Endothelial cell (in vitro differentiated cells): Measurements from ENCODE around the gene H2BK1. TPM values are rescaled to one million over a fixed set of nuclear protein-coding genes. Genes with fewer than 3 reads are reported as not detected.

Experiments used
- DNase-seq: peaks from one replicate; pipeline ENCODE4 v3.0.0; 2021; ENCODE audit warnings: low spot score
- H3K27ac Mint-ChIP-seq: one replicate; pipeline ENCODE4 v1.8.0; 2021; ENCODE audit warnings: mixed read lengths, inconsistent platforms; ENCODE audit not compliant: unreplicated experiment
- H3K27me3 Mint-ChIP-seq: one replicate; pipeline ENCODE4 v1.8.0; 2021; ENCODE audit warnings: mild to moderate bottlenecking, moderate library complexity, mixed read lengths, inconsistent platforms; ENCODE audit not compliant: unreplicated experiment
- H3K36me3 Mint-ChIP-seq: one replicate; pipeline ENCODE4 v1.8.0; 2021; ENCODE audit warnings: mild to moderate bottlenecking, low read depth, mixed read lengths, inconsistent platforms; ENCODE audit not compliant: unreplicated experiment
- H3K4me1 Mint-ChIP-seq: one replicate; pipeline ENCODE4 v1.8.0; 2021; ENCODE audit warnings: mild to moderate bottlenecking, mixed read lengths, inconsistent platforms; ENCODE audit not compliant: unreplicated experiment
- H3K4me3 Mint-ChIP-seq: one replicate; pipeline ENCODE4 v1.8.0; 2021; ENCODE audit warnings: mild to moderate bottlenecking, mixed read lengths, inconsistent platforms; ENCODE audit not compliant: unreplicated experiment
- H3K9me3 Mint-ChIP-seq: one replicate; pipeline ENCODE4 v1.8.0; 2021; ENCODE audit warnings: mixed read lengths, inconsistent platforms; ENCODE audit not compliant: unreplicated experiment
- total RNA-seq: library from RNA; stranded (reverse); fragmentation: NEBNext Ultra II Directional; extraction: Animal tissue kit (Norgen Biotek cat#: 25700); gene quantifications from one replicate; pipeline ENCODE4 v1.2.1, GENCODE V29; 2021; ENCODE audit not compliant: unreplicated experiment
- TF ChIP-seq, protein P1 (sequence below): fragments of 200-600 bp; sonication (generic); IDR thresholded peaks from one replicate; pipeline ENCODE4 v1.5.0; 2021; ENCODE audit warnings: antibody characterized with exemption; ENCODE audit not compliant: unreplicated experiment

H2BK1 gene
- total RNA-seq, 1 donor from 2014 or later, result not detected

GRCh38 chr7:151242159-151243044 is 32.1 kb upstream of the H2BK1 start:
- Mint-ChIP-seq H3K27ac (no peak overlapping the region), H3K4me1 (peaks cover 10% of the 10 kb centered on the region), H3K9me3 (no peaks in the 10 kb centered on the region), H3K4me3 (no peak overlapping the region), H3K27me3 (peaks cover 14% of the 10 kb centered on the region), H3K36me3 (peaks cover 6% of the 10 kb centered on the region)
- no peak for DNase-seq
- TF ChIP-seq, protein P1, sequence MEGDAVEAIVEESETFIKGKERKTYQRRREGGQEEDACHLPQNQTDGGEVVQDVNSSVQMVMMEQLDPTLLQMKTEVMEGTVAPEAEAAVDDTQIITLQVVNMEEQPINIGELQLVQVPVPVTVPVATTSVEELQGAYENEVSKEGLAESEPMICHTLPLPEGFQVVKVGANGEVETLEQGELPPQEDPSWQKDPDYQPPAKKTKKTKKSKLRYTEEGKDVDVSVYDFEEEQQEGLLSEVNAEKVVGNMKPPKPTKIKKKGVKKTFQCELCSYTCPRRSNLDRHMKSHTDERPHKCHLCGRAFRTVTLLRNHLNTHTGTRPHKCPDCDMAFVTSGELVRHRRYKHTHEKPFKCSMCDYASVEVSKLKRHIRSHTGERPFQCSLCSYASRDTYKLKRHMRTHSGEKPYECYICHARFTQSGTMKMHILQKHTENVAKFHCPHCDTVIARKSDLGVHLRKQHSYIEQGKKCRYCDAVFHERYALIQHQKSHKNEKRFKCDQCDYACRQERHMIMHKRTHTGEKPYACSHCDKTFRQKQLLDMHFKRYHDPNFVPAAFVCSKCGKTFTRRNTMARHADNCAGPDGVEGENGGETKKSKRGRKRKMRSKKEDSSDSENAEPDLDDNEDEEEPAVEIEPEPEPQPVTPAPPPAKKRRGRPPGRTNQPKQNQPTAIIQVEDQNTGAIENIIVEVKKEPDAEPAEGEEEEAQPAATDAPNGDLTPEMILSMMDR, result no peak

DNA sequence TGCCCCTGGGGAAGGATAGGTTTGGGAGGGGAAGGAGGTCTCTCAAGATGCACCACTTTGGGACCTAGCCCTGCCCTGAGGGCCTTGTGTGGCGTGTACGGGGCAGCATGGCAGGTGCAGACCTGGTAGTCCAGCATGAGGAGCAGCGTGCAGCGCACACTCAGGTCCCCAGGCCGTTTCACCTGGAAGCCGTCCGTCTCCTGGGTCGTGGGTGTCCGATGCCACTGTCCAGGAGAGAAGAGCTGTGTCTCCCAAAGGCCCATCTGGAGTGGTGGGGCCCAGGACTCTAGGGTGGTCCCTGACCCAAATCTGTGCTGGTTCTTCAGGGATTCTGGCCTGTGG is 31.4 kb upstream of the H2BK1 start:
- H3K27me3 Mint-ChIP-seq, result peaks cover 14% of the 10 kb centered on the region
- H3K4me1 Mint-ChIP-seq, result peaks cover 10% of the 10 kb centered on the region
- TF ChIP-seq, protein P1, result no peak
- peaks cover 9% of the 10 kb centered on the region for H3K36me3 Mint-ChIP-seq
- H3K4me3 Mint-ChIP-seq, result no peak overlapping the region
- no peak overlapping the region for H3K27ac Mint-ChIP-seq
- no peaks in the 10 kb centered on the region for H3K9me3 Mint-ChIP-seq
- no peak for DNase-seq

- peaks cover 14% of the 10 kb centered on the region for H3K36me3 Mint-ChIP-seq
- no peak overlapping the region for H3K27ac Mint-ChIP-seq
- DNase-seq, result no peak
- peaks cover 10% of the 10 kb centered on the region for H3K4me1 Mint-ChIP-seq
- TF ChIP-seq, protein P1, result no peak
- H3K27me3 Mint-ChIP-seq, result peaks cover 15% of the 10 kb centered on the region
- H3K4me3 Mint-ChIP-seq, result no peak overlapping the region
- no peaks in the 10 kb centered on the region for H3K9me3 Mint-ChIP-seq
Measured at GRCh38 chr7:151240942-151241754, 30.9 kb upstream of the H2BK1 start.

GRCh38 chr7:151240536-151240935 is 30.2 kb upstream of the H2BK1 start:
- DNase-seq, result no peak
- H3K4me1 Mint-ChIP-seq, result peaks cover 10% of the 10 kb centered on the region
- no peaks in the 10 kb centered on the region for H3K9me3 Mint-ChIP-seq
- TF ChIP-seq, protein P1, result no peak
- no peak overlapping the region for H3K27ac Mint-ChIP-seq
- peaks cover 15% of the 10 kb centered on the region for H3K27me3 Mint-ChIP-seq
- H3K4me3 Mint-ChIP-seq, result no peak overlapping the region
- peaks cover 14% of the 10 kb centered on the region for H3K36me3 Mint-ChIP-seq
